ENCODE results near the gene LSM5.

The LSM5 gene

DNA sequence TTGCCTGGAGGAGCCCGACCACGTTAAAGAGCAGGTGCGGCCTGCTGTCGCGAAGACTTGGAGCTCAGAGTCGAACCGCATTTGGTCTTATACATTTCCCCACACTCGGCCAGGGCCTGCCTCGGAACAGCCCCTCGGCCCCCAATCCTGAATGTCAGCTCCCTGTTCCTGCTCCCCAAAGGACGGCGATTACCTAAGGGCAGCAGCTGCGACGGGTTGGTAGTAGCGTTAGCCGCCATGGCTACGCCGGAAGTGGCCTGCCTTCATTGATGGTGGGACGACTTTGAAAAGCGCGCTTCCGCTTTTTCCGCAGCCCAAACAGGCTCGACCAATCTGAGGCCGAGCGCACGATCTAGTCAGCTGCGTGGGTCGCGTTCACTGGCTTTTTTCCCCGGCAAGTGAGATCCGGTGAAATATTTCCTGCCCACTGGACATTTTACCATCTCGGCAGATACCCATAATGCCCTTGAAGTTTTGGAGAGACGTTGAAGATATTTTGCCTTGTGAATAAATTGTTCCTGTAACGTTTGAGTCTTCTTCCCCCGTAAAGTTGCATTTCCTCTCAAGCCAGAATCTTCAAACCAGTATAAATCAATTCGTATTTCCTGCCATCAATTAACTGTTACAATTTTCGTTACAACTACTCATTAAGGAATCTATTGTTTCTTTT lies at the start of gene LSM5:
Gene LSM5, minus strand, starts transcription at position 254 of the 670 bp plus-strand sequence. Its CDS starts 15 bp downstream, at position 239.
- DNase-seq, result peak; percentile 66

GRCh38 chr7:32539366-32539765 lies 49.2 kb upstream of the LSM5 start:
- DNase-seq, result no peak

- DNase-seq, result no peak
These were observed 47.6 kb upstream of the LSM5 start for GRCh38 chr7:32537760-32538159.

DNA sequence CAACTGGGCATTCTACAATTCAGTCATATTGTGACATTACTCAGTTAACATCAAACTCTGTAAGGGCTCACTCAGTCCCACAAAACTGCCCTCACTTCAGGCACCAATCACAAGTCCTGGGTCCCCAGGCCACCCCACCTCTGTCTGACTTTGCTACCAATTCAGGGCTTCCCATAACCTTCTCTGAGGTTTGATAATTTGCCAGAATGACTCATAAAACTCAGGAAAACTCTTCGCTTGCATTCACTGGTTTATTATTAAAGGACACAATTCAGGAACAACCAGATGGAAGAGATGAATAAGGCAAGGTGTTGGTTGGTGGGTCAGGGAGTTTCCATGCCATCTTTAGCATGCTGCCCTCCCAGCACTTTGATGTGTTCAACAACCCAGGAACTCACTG lies 46.4 kb upstream of the LSM5 start:
- DNase-seq, result no peak

GRCh38 chr7:32536016-32536415 lies 45.8 kb upstream of the LSM5 start:
- DNase-seq, result no peak

DNA sequence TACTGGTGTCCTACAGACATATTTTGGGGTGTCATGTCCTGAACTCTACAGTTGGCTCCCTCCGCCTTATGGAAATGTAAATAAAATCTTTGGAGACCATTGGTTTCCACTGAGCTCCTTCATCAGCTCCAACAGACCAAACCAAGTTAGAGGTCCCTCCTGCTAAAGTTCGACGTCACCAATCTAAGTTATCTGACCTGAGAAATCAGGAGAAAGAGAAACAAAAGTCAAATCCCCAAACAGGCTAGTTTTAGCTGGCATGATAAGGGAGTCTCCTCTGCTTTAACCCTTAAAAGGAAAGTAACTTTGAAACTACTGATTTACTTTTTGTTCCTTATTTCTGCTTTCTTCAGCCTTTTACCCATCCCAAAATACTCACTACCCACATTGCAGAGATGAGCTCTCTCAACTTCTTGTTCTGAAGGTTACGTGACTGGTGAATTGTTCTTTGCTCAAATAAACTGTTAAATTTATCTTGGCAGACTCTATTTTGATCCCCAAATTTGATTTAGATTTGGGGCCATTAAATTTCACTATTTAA lies 45.1 kb upstream of the LSM5 start:
- no peak for DNase-seq

DNA sequence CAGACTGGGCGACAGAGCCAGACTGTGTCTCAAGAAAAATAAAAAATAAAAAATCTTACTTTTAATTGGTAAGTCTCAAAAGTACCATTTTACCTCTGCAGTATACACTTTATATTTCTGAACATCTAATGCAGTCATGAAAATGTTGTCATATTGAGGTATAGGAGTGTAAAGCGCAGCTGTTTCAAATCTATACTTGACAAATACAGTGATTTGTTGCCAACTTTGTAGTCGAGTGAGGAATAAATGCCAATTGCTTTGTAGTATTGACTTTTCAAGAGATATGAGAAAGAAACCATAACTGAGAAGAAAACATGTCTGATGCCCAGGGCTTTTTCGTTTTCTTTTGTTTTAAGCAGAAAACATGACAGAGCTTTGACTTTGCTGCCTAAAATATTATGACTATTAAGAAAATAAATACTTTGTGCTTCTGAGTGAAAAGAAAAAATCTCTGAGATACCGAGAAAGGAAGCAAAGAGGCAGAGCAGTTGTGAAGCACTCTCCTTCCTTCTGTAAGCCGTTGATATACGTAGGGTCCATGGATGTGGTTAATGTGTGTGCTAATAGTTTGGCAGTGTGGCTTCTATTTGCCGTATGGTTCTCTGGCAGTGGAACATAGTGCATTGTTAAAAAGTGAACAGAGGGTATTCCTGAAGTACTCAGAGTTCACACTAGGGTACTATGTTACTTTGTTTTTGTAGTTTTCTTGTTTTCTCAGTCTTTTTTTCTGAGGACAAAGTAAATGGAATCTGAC lies 43.3 kb upstream of the LSM5 start:
- no peak for DNase-seq

DNA sequence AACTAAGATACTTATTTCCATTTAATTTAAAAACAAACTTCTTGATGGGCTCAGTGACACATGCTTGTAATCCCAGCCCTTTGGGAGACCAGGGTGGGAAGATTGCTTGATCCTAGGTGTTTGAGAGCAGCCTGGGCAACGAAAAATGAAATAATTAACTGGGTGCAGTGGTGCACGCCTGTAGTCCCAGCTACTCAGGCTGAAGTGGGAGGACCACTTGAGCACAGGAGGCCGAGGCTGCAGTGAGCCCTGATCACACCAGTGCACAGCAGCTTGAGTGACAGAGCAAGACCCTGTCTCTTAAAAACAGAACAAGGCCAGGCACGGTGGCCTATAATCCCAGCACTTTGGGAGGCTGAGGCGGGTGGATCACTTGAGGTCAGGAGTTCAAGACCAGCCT lies 42.5 kb upstream of the LSM5 start:
- DNase-seq, result no peak

DNA sequence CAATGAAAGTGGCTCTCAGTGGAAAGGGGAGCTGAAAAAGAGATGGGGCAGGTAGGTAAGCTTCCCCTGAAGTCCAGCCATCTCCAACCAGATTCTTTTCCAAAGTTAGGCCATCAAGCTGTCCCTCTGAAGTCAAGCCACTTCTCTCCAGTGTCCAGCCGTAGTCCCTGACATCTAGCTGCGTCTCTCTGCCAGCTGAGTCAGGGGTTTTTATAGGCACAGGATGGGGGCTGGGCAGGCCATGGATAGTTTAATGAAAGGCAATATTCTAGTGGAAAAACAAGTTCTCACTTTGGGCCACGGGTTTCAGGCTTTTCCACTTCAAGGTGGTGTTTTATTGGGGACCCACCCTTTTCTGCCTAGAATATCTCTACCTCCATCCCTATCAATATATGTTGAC lies 41.9 kb upstream of the LSM5 start:
- no peak for DNase-seq

- DNase-seq, result no peak
These were observed 41.2 kb upstream of the LSM5 start for GRCh38 chr7:32531402-32531801.

DNA sequence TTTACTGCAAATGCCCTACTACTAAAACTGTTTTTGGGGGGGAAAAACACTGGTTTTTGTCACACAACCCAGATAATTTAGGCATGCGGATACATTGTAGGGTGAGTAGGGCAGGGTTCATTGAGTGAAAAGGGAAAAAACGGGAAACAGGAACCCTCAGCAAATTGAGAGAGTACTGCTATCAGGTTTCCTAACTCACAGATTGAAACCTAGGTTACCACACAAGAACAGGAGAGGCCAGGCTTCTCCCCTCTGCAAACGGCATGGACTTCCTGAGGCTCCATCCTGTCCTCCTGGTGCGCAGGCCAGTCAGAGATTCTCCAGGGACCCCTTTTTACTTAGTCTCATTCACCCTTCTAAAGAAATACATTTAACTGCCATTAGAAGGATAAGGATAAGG lies 35.7 kb upstream of the LSM5 start:
- no peak for DNase-seq

DNA sequence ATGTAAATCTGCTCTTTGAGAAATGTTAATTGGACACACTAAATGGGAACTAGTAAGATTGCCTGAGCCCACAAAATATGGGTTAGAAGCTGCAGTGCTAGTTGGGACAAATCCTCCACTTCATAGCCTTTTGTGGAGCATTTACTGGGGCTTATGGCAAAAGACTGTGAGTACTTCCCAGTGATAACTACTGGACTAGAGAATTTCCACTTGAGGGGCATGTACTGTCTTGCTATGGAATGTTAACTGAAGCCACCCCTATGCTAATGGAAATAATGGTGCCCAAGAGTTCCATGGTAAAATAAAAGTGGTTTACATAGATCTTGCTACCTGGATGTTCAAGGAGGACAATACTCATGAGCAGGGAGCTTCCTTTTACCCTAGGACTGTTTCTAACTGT lies 34.5 kb upstream of the LSM5 start:
- DNase-seq, result no peak

DNA sequence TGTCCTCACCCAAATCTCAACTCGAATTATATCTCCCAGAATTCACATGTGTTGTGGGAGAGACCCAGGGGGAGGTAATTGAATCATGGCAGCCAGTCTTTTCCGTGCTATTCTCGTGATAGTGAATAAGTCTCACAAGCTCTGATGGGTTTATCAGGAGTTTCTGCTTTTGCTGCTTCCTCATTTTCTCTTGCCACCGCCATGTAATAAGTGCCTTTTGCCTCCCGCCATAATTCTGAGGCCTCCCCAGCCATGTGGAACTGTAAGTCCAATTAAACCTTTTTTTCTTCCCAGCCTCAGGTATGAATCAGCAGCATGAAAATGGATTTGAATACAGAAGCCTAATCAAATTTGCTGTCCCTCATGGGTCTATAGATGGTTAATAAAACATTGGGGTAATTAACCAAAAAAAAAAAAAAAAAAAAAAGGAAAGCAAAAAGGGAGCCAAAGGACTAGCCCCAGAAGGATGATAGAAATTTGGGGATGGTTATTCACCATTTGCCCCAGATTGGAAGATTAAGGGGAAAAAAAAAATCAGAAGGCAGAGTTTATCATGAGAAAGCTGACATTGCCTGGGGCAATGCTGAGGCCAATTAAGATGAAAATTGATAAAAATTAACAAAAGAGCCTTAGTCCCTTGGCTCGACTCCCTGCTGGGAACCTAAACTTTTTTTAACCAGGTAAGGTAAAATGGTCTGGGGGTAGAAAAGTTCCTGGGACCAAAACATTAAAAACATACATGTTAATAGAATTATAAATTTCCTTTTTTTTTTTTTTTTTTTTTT lies 32.8 kb upstream of the LSM5 start:
- no peak for DNase-seq

- DNase-seq, result no peak
These were observed 29.6 kb upstream of the LSM5 start for GRCh38 chr7:32519763-32520162.

DNA sequence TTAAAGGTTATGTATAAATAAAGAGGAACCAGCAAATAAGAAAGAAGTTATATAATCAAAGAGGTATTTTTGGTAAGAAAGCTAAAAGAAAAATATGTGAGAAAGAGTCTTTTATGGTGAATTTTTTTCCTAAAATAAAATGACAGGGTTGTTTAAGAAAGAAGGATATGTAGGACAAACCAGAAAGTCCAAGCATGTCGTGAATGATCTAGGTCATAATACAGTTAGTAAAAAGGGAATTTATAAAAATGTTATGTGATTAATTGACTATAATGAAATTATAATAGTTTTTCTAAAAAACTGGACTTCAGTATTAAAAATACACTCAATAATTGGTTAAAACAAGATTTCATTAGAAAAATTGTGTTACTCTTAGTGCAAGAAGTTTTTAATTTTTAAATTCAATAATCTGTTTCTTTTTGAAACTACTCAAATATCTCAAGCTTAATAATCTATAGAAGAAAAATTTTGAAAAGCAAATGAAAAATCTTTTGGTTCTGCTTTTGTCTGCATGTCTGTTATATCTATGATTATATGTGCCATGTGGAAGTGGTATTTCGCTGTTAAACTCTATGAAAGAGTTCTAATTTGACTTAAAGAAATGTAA lies 28.5 kb upstream of the LSM5 start:
- no peak for DNase-seq

DNA sequence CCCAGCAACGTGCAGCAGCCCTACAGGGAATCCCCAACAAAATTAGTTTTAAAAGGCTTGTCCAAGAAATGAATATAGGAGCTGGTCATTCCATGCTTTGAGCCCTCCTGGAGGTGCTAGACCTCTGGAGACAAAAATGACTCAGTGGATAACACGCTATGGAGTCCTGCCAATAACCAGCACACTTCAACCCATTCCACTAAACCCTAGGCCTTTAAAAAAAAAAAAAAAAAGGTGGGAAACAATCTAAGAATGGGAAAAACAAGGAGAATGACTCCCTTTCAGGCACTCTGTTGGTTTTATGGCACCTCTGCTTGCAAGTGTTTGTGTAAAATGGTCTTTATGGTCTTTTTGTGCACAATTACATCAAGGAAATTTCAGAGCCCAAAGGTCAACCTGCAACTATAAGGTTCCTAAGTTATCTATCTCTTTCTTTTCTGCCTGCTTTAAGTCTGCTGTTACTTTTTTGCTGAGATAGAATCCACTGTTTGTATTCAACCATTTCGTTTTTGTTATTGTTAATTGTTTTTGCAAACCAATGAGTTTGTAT lies 26.4 kb upstream of the LSM5 start:
- no peak for DNase-seq

GRCh38 chr7:32515890-32516550 lies 25.8 kb upstream of the LSM5 start:
- DNase-seq, result no peak

GRCh38 chr7:32513210-32513609 lies 23.0 kb upstream of the LSM5 start:
- DNase-seq, result no peak

GRCh38 chr7:32511791-32512190 lies 21.6 kb upstream of the LSM5 start:
- DNase-seq, result no peak

DNA sequence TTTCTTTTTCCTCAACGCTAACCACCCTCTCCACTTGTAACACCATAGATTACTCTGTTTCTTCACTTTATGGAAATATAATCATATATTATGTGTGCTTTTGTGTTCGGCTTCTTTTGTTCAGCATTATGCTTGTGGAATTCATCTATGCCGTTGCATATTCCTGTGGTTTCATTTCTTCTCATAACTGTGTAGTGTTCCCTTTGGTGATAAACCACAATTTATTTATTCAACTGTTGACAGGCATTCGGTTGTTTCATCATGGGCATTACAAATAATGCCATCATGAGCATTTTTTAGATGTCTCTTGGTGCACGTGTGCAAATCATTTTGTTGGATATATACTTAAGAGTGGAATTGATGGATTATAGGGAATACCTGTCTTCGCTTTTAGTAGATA lies 17.2 kb upstream of the LSM5 start:
- no peak for DNase-seq

- DNase-seq, result no peak
These were observed 16.3 kb upstream of the LSM5 start for GRCh38 chr7:32506266-32507054.
